NCI-H1417 (cell line): ENCODE measurements around the gene KLHL7.
"Not testable (repeated sequence)": the region's sequence is repeated elsewhere in the genome, so short reads cannot be mapped to it uniquely, and the experiment has no call there.

Source experiments
- DNase-seq, 3 experiments: peaks; one replicate each; lab custom pipeline; 2025; lab: John Stamatoyannopoulos, UW

The KLHL7 gene

DNA sequence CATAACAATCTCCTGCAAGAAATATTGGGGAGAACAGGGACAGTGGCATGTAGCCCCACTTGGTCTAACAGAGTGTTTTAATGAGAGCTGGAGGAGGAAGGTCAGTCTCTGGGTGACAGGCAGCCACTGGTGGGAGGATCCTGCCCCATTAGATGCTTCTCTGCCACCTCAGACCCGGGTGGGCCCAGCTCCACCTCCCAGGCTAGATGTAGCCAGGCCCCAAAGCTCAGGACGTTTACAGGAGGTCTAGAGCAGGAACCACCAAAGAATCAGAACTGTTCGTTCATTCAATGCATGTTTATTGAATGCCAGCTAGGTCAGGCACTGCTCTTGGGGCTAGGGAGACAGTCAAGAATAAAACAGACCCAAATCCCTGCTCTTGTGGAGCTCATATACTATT, 112.6 kb downstream of the KLHL7 start:
- DNase-seq = no peak

DNA sequence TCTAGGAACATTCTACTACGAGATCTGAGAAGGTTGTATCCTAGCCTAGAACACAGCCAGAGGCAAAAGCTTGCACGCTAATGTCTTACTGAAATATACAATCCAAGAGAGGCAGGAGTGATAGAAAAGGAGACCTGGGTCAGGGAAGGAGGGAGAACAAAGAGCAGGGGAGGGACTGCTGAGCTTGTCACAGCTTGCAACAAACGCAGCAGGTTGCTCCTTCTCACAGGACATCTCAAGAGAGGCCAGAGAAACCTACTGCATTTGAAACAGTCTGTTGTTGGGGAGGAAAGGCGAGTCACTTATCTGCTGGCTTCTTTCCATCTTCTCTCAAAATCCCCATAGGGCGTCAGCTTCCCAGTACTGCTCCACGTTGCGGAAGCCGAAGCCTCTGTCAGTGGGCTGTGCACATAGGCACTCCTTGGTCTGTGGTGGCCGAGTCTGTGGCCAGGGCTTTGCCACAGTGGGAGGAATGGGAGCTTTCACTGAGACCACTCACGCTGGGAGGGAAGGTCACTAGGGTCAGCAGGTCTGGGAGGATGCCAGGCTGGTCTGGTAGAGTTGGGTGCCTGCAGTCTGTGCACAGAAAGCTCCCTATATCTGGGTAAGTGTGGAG, 115.2 kb downstream of the KLHL7 start:
- no peak for DNase-seq

DNA sequence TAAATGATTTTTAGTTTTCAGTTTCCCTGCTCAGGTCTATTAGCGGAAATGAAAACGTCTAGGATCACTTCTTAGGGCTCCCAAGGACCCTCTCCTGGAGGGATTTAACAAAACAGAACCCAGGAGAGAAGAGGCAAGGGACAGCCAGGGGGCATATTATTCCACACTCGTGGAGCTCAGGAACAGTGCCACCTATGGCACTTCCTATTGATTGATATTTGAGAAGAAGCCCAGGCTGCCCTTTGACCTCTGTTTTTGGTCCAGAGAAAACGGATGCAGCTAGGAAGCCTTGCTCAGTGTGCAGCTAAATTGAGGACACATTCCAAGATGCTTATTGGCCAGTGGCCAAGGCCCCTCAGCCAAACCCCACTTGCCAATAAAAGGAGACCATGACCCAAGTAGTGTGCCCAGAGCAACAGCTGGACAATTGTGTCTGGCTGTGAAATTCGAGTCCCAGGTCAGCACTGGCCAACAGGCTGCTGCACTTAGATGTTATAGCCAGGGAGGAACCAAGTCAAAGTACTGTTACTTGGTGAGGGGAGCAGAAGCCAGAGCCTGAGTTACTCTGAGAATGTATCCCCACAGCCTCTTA, 117.0 kb downstream of the KLHL7 start:
- no peak for DNase-seq

DNA sequence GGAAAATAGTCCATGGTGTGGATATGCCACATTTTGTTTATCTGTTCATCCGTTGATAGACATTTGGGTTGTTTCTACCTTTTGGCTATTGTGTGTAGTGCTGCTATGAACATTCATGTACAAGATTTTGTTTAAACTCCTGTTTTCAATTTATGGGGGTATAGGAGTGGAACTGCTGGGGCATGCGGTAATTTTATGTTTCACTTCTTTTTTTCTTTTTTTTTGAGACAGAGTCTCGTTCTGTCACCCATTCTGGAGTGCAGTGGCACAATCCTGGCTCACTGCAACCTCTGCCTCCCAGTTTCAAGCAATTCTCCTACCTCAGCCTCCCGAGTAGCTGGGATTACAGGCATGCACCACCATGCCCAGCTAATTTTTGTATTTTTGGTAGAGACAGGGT, 118.8 kb downstream of the KLHL7 start:
- not testable (repeated sequence) for DNase-seq

DNA sequence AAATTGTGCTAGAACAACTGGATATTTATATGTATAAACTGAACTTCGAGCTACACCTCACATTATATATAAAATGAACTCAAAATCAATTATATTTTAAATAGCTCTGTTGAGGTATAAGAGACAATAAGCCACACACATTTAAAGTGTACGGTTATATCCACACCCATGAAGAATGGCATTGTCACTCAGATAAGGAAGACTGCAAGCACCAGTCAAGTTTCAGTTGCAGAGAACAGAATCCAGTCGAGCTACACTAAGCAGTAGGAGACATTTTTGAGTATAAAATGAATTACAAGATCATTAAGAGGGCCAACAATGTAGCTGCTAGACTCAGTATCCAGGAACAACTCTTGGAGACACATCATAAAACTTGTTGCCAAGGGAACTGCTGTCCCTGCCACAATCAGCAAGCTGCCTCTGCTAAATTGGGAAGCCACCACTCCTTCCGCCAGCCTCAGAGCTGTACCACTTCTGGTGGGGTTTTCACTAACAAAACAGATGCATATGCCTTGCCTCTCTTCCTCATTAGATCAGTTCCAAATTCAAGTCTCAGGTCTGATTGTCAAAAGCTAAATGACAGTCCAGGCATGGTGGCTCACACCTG, 121.4 kb downstream of the KLHL7 start:
- DNase-seq = no peak
